Small intestine (tissue), 7 donors: Measurements from ENCODE around the gene OR2W1. TPM values are rescaled to one million over a fixed set of nuclear protein-coding genes. Genes with fewer than 3 reads are reported as not detected.

ENCODE experiments used
- DNase-seq, 2 donors: peaks; one replicate each; pipeline versions ENCODE4 v3.0.0 to v3.0.0-alpha.2; 2013
- FAIRE-seq: peaks from 2 replicates; lab custom pipeline; 2012; peaks lifted over from hg19 to GRCh38; lab: Jason Lieb, UNC
- H3K27ac ChIP-seq, 3 donors: one replicate each; pipeline ENCODE4 v1.5.1; 2013; ENCODE audit warnings: low read length in 2 of 3, mild to moderate bottlenecking in 2 of 3, control low read depth in 1 of 3, inconsistent platforms in 1 of 3, low read depth in 1 of 3, moderate library complexity in 1 of 3
- H3K27me3 ChIP-seq, 3 donors: one replicate each; pipeline ENCODE4 v1.6.1; 2013; ENCODE audit warnings: low read length in 3 of 3, inconsistent platforms in 1 of 3; ENCODE audit not compliant: control insufficient read depth in 3 of 3, insufficient read depth in 3 of 3
- H3K36me3 ChIP-seq, 3 donors: one replicate each; pipeline ENCODE4 v1.6.1; 2013; ENCODE audit warnings: low read length in 3 of 3, inconsistent platforms in 1 of 3, low read depth in 1 of 3, mild to moderate bottlenecking in 1 of 3, moderate library complexity in 1 of 3; ENCODE audit not compliant: control insufficient read depth in 3 of 3, insufficient read depth in 2 of 3
- H3K4me1 ChIP-seq, 3 donors: one replicate each; pipeline ENCODE4 v1.6.1; 2013; ENCODE audit warnings: low read length in 2 of 3, inconsistent platforms in 1 of 3, low read depth in 1 of 3, mild to moderate bottlenecking in 1 of 3, moderate library complexity in 1 of 3; ENCODE audit not compliant: control insufficient read depth in 3 of 3, insufficient read depth in 2 of 3
- H3K4me3 ChIP-seq, 3 donors: one replicate each; pipeline ENCODE4 v1.5.1; 2013; ENCODE audit warnings: low read length in 3 of 3, control low read depth in 1 of 3, inconsistent platforms in 1 of 3, low read depth in 1 of 3, mild to moderate bottlenecking in 1 of 3, moderate library complexity in 1 of 3
- H3K9me3 ChIP-seq, 2 donors: one replicate each; pipeline ENCODE4 v1.6.1; 2013; ENCODE audit warnings: low read depth in 1 of 2, low read length in 1 of 2; ENCODE audit not compliant: control insufficient read depth in 2 of 2, insufficient read depth in 1 of 2
- WGBS, 3 donors: extraction: QIAGEN DNeasy Blood & Tissue Kit; methylation state at CpG; one replicate each; pipeline ENCODE4 v1.1.7; 2013; 5-methylcytosine and 5-hydroxymethylcytosine counted together
- polyA plus RNA-seq, 4 donors: library from polyadenylated mRNA; stranded (reverse) in 3 of 4; unstranded in 1 of 4; fragments of 200-250 nt in 3 of 4; fragments of 120-200 nt in 1 of 4; gene quantifications; one replicate each; pipeline versions ENCODE4 v1.2.1 to v1.2.3, GENCODE V29; 2013
- donor health status: healthy with polysubstance abuse.
- donor health status: control.
- donor health status: control.
- donor health status: Bipolar disorder and iron deficiency.
- donor health status: healthy.

OR2W1 gene
- polyA plus RNA-seq, 4 donors = not detected

- Histone ChIP-seq H3K4me3 (no peak overlapping the region), H3K27ac (no peak overlapping the region), H3K27me3 (peaks cover 0 to 1% (median 0%) of the 10 kb centered on the region in 3 donors), H3K9me3 (no peaks in the 10 kb centered on the region), H3K4me1 (no peaks in the 10 kb centered on the region), H3K36me3 (no peaks in the 10 kb centered on the region)
- FAIRE-seq = no peak
- 90 to 95% (median 93%) methylated on average over 24 of the region's 24 CpGs for WGBS, 3 donors
- DNase-seq = no peak
Measured at GRCh38 chr6:29035951-29036350, 9.0 kb downstream of the OR2W1 start.

DNA sequence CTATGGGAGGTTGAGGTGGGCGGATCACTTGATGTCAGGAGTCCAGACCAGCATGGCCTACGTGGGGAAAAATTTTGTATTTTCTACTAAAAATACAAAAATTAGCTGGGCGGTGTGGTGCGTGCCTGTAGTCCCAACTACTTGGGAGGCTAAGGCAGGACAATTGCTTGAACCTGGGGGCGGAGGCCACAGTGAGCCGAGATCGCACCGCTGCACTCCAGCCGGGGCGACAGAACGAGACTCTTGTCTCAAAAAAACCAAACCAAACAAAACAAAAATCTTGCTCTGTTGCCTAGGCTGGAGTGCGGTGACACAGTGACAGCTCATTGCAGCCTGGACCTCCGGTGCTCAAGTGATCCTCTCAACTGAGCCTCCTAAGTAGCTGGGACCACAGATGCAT lies 16.2 kb downstream of the OR2W1 start:
- no peak for DNase-seq
- H3K9me3 ChIP-seq = no peaks in the 10 kb centered on the region
- 90 to 93% (median 91%) methylated on average over 13 of the region's 13 CpGs for WGBS, 3 donors

GRCh38 chr6:29025927-29026585 lies 18.9 kb downstream of the OR2W1 start:
- Histone ChIP-seq H3K27me3 (peaks cover 0 to 12% (median 7%) of the 10 kb centered on the region in 3 donors), H3K27ac (no peak overlapping the region), H3K36me3 (no peaks in the 10 kb centered on the region), H3K4me3 (no peak overlapping the region), H3K4me1 (no peaks in the 10 kb centered on the region), H3K9me3 (peaks cover 0 to 3% of the 10 kb centered on the region in 2 donors)
- 35 to 50% (median 41%) methylated on average over 2 of the region's 2 CpGs for WGBS, 3 donors
- FAIRE-seq = no peak
- no peak for DNase-seq

More for the DNA sequence above, 16.2 kb downstream of the OR2W1 start:
- no peaks in the 10 kb centered on the region for H3K36me3 ChIP-seq
- no peak for FAIRE-seq
- peaks cover 0 to 5% (median 0%) of the 10 kb centered on the region in 3 donors for H3K27me3 ChIP-seq
- H3K4me3 ChIP-seq = no peak overlapping the region
- H3K4me1 ChIP-seq = no peaks in the 10 kb centered on the region
- no peak overlapping the region for H3K27ac ChIP-seq

DNA sequence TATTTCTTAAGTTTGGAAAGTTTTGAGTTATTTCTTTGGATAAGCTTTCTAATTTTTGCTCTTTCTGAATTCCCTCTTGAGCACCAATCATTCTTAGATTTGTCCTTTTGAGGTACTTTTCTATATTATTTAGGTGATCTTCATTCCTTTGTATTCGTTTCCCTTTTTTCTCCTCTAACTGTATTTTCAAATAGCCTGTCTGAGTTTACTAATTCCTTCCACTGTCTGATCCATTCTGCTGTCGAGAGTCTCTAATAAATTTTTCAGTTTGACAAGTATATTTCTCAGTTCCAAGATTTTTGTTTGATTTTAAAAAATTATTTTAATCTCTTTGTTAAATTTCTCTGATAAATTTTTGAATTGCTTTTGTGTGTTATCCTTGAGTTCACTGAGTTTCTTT lies 23.5 kb downstream of the OR2W1 start:
- H3K36me3 ChIP-seq = no peaks in the 10 kb centered on the region
- H3K27ac ChIP-seq = no peak overlapping the region
- H3K4me3 ChIP-seq = no peak overlapping the region
- H3K9me3 ChIP-seq = peaks cover 0 to 3% of the 10 kb centered on the region in 2 donors
- no peaks in the 10 kb centered on the region for H3K4me1 ChIP-seq
- FAIRE-seq (no peak), DNase-seq (no peak)
- 59 to 66% (median 65%) methylated on average over 2 of the region's 2 CpGs for WGBS, 3 donors
- H3K27me3 ChIP-seq = peaks cover 0 to 7% (median 7%) of the 10 kb centered on the region in 3 donors

- Histone ChIP-seq H3K9me3 (peaks cover 0 to 12% of the 10 kb centered on the region in 2 donors), H3K27ac (no peak overlapping the region), H3K27me3 (peaks cover 0 to 13% (median 9%) of the 10 kb centered on the region in 3 donors), H3K36me3 (no peaks in the 10 kb centered on the region), H3K4me1 (no peaks in the 10 kb centered on the region), H3K4me3 (no peak overlapping the region)
- 59 to 69% (median 65%) methylated on average over 2 of the region's 2 CpGs for WGBS, 3 donors
- DNase-seq = no peak
- no peak for FAIRE-seq
Measured at GRCh38 chr6:29019629-29020028, 25.3 kb downstream of the OR2W1 start.

DNA sequence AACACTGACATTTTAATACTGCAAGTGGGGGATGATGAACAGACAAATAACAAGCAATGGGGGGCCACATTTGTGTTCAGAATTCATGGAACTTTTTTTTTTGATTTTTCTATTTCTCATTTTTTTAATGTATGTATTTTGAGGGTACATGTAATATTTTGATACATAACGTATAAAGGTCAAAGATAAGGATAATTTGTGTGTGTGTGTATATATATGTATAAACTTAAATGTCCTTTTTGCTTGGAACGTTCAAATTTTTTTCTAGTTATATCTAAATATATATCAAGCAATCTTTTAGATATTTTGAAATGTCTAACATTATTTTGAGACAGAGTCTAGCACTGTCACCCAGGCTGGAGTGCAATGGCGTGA lies 27.6 kb downstream of the OR2W1 start:
- Histone ChIP-seq H3K4me3 (no peak overlapping the region), H3K27me3 (peaks cover 0 to 30% (median 13%) of the 10 kb centered on the region in 3 donors), H3K27ac (no peak overlapping the region), H3K4me1 (no peaks in the 10 kb centered on the region), H3K9me3 (peaks cover 0 to 15% of the 10 kb centered on the region in 2 donors), H3K36me3 (no peaks in the 10 kb centered on the region)
- no peak for DNase-seq
- FAIRE-seq = no peak
- 30 to 36% (median 35%) methylated on average over 3 of the region's 3 CpGs for WGBS, 3 donors

GRCh38 chr6:29016559-29017427 lies 28.2 kb downstream of the OR2W1 start:
- DNase-seq = peak; percentile 82 to 88
- H3K9me3 ChIP-seq = peaks cover 0 to 12% of the 10 kb centered on the region in 2 donors
- no peak overlapping the region for H3K27ac ChIP-seq
- H3K36me3 ChIP-seq = no peaks in the 10 kb centered on the region
- H3K27me3 ChIP-seq = peaks cover 0 to 30% (median 8%) of the 10 kb centered on the region in 3 donors
- FAIRE-seq = no peak
- whole genome bisulfite sequencing, 3 donors = 1 to 3% (median 2%) methylated on average over 41 of the region's 41 CpGs
- H3K4me1 ChIP-seq = no peaks in the 10 kb centered on the region
- H3K4me3 ChIP-seq = peak overlapping the region in 2 of 3 donors; percentile 46 to 54

- H3K36me3 ChIP-seq = no peaks in the 10 kb centered on the region
- FAIRE-seq (no peak), DNase-seq (peak in 1 of 2 donors; percentile 6)
- no peak overlapping the region for H3K27ac ChIP-seq
- no peaks in the 10 kb centered on the region for H3K4me1 ChIP-seq
- H3K27me3 ChIP-seq = peaks cover 0 to 39% (median 10%) of the 10 kb centered on the region in 3 donors
- peaks cover 0 to 12% of the 10 kb centered on the region in 2 donors for H3K9me3 ChIP-seq
- H3K4me3 ChIP-seq = no peak overlapping the region
- whole genome bisulfite sequencing, 3 donors = 55 to 80% (median 70%) methylated on average over 62 to 79 of the region's 79 CpGs
Measured at GRCh38 chr6:29014729-29015608, 30.0 kb downstream of the OR2W1 start.
